GM19238 (cell line): ENCODE data around the gene CST2.
"Not testable (repeated sequence)": the region's sequence is repeated elsewhere in the genome, so short reads cannot be mapped to it uniquely, and the experiment has no call there.

ENCODE experiments used
- DNase-seq: peaks from one replicate; pipeline ENCODE4 v3.0.0; 2011; ENCODE audit warnings: low spot score; ENCODE audit not compliant: insufficient read length

The CST2 gene

GRCh38 chr20:23826541-23827021 is at the start of gene CST2:
Gene CST2, minus strand, starts transcription at chr20:23826729. Its CDS starts 69 bp downstream, at chr20:23826660.
- no peak for DNase-seq

GRCh38 chr20:23875606-23876237 is 49.2 kb upstream of the CST2 start:
- no peak for DNase-seq

- no peak for DNase-seq
Observed at GRCh38 chr20:23874747-23875146, 48.2 kb upstream of the CST2 start.

GRCh38 chr20:23873370-23874015 is 47.0 kb upstream of the CST2 start:
- DNase-seq = no peak

- no peak for DNase-seq
Observed at GRCh38 chr20:23872065-23872464, 45.5 kb upstream of the CST2 start.

- DNase-seq = no peak
Observed at GRCh38 chr20:23870461-23870860, 43.9 kb upstream of the CST2 start.

- no peak for DNase-seq
Observed at GRCh38 chr20:23869520-23869919, 43.0 kb upstream of the CST2 start.

- no peak for DNase-seq
Observed at GRCh38 chr20:23868321-23868720, 41.8 kb upstream of the CST2 start.

- DNase-seq = no peak
Observed at GRCh38 chr20:23867152-23867776, 40.7 kb upstream of the CST2 start.

GRCh38 chr20:23860771-23861170 is 34.2 kb upstream of the CST2 start:
- DNase-seq = not testable (repeated sequence)

GRCh38 chr20:23857962-23858595 is 31.6 kb upstream of the CST2 start:
- no peak for DNase-seq

- DNase-seq = no peak
Observed at GRCh38 chr20:23856736-23857135, 30.2 kb upstream of the CST2 start.

GRCh38 chr20:23856226-23856625 is 29.7 kb upstream of the CST2 start:
- DNase-seq = no peak

- no peak for DNase-seq
Observed at GRCh38 chr20:23841693-23842092, 15.2 kb upstream of the CST2 start.

GRCh38 chr20:23835716-23836115 is 9.2 kb upstream of the CST2 start:
- DNase-seq = no peak

GRCh38 chr20:23832775-23833513 is 6.4 kb upstream of the CST2 start:
- DNase-seq = no peak

- DNase-seq = not testable (repeated sequence)
Observed at GRCh38 chr20:23831961-23832360, 5.4 kb upstream of the CST2 start.

- DNase-seq = no peak
Observed at GRCh38 chr20:23823621-23824324, 2.8 kb downstream of the CST2 start.

- DNase-seq = no peak
Observed at GRCh38 chr20:23823111-23823510, 3.4 kb downstream of the CST2 start.

- no peak for DNase-seq
Observed at GRCh38 chr20:23820493-23820892, 6.0 kb downstream of the CST2 start.

GRCh38 chr20:23811559-23811958 is 15.0 kb downstream of the CST2 start:
- not testable (repeated sequence) for DNase-seq
